Upper lobe of left lung (tissue), 4 donors: ENCODE data around the gene DBH.

Experiments used
- POLR2A ChIP-seq, 4 donors: fragments of 450-650 bp; IDR thresholded peaks; one replicate each; pipeline ENCODE4 v1.5.1; 2016 to 2017; ENCODE audit warnings: antibody characterized with exemption in 4 of 4, mild to moderate bottlenecking in 2 of 4
- POLR2AphosphoS5 ChIP-seq, 2 donors: sonication (generic); formaldehyde crosslinking; IDR thresholded peaks; one replicate each; pipeline ENCODE4 v1.5.1; 2017; ENCODE audit warnings: antibody characterized with exemption in 2 of 2
- TF ChIP-seq, protein P1 (sequence below), 6 experiments: fragments of 450-650 bp in 4 of 6; fragments of 200-600 bp in 2 of 6; sonication (generic) in 2 of 6; IDR thresholded peaks; one replicate each; pipeline ENCODE4 v1.5.1; 2016 to 2019; ENCODE audit warnings: antibody characterized with exemption in 6 of 6

GRCh38 chr9:133615186-133615585 is 21.0 kb upstream of the DBH start:
- TF ChIP-seq, protein P1, sequence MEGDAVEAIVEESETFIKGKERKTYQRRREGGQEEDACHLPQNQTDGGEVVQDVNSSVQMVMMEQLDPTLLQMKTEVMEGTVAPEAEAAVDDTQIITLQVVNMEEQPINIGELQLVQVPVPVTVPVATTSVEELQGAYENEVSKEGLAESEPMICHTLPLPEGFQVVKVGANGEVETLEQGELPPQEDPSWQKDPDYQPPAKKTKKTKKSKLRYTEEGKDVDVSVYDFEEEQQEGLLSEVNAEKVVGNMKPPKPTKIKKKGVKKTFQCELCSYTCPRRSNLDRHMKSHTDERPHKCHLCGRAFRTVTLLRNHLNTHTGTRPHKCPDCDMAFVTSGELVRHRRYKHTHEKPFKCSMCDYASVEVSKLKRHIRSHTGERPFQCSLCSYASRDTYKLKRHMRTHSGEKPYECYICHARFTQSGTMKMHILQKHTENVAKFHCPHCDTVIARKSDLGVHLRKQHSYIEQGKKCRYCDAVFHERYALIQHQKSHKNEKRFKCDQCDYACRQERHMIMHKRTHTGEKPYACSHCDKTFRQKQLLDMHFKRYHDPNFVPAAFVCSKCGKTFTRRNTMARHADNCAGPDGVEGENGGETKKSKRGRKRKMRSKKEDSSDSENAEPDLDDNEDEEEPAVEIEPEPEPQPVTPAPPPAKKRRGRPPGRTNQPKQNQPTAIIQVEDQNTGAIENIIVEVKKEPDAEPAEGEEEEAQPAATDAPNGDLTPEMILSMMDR (IDR thresholded peaks at IDR 0.05) = no peak
- TF ChIP-seq POLR2AphosphoS5 (IDR thresholded peaks at IDR 0.05) = no peak
- no peak for TF ChIP-seq POLR2A (IDR thresholded peaks at IDR 0.05)
